HG03442 (cell line): ENCODE measurements around the gene SLC35B4.

ENCODE experiments used
- ATAC-seq: cut with Tn5 transposase; IDR thresholded peaks from one replicate; pipeline ENCODE4 v1.9.1; 2021; ENCODE audit warnings: mild to moderate bottlenecking, moderate library complexity; ENCODE audit not compliant: unreplicated experiment

Gene SLC35B4

GRCh38 chr7:134293002-134293740 lies 23.6 kb downstream of the SLC35B4 start:
- peak; percentile 100 for ATAC-seq

- no peak for ATAC-seq
Measured at GRCh38 chr7:134290286-134290685, 26.4 kb downstream of the SLC35B4 start.

- ATAC-seq, result no peak
Measured at GRCh38 chr7:134289841-134290240, 26.9 kb downstream of the SLC35B4 start.

GRCh38 chr7:134289423-134289822 lies 27.3 kb downstream of the SLC35B4 start:
- ATAC-seq, result no peak

- ATAC-seq, result no peak
Measured at GRCh38 chr7:134287916-134288659, 28.6 kb downstream of the SLC35B4 start.

- ATAC-seq, result no peak
Measured at GRCh38 chr7:134284952-134285351, 31.8 kb downstream of the SLC35B4 start.

- no peak for ATAC-seq
Measured at GRCh38 chr7:134284011-134284410, 32.7 kb downstream of the SLC35B4 start.

- ATAC-seq, result no peak
Measured at GRCh38 chr7:134280508-134280907, 36.2 kb downstream of the SLC35B4 start.

- ATAC-seq, result no peak
Measured at GRCh38 chr7:134279898-134280297, 36.8 kb downstream of the SLC35B4 start.

- no peak for ATAC-seq
Measured at GRCh38 chr7:134279336-134279735, 37.4 kb downstream of the SLC35B4 start.

- ATAC-seq, result no peak
Measured at GRCh38 chr7:134278502-134279153, 38.1 kb downstream of the SLC35B4 start.

GRCh38 chr7:134276951-134277350 lies 39.8 kb downstream of the SLC35B4 start:
- no peak for ATAC-seq

- ATAC-seq, result no peak
Measured at GRCh38 chr7:134262322-134262721, 54.4 kb downstream of the SLC35B4 start.

- ATAC-seq, result no peak
Measured at GRCh38 chr7:134255814-134256213, 60.9 kb downstream of the SLC35B4 start.

- ATAC-seq, result no peak
Measured at GRCh38 chr7:134254311-134254710, 62.4 kb downstream of the SLC35B4 start.

GRCh38 chr7:134248196-134248595 lies 68.5 kb downstream of the SLC35B4 start:
- no peak for ATAC-seq

- no peak for ATAC-seq
Measured at GRCh38 chr7:134246761-134247160, 70.0 kb downstream of the SLC35B4 start.

- no peak for ATAC-seq
Measured at GRCh38 chr7:134246347-134246746, 70.4 kb downstream of the SLC35B4 start.

GRCh38 chr7:134245253-134245652 lies 71.5 kb downstream of the SLC35B4 start:
- ATAC-seq, result no peak
